ENCODE results near the gene SLC4A5.
"Not testable (repeated sequence)": the region's sequence is repeated elsewhere in the genome, so short reads cannot be mapped to it uniquely, and the experiment has no call there.

The SLC4A5 gene

DNA sequence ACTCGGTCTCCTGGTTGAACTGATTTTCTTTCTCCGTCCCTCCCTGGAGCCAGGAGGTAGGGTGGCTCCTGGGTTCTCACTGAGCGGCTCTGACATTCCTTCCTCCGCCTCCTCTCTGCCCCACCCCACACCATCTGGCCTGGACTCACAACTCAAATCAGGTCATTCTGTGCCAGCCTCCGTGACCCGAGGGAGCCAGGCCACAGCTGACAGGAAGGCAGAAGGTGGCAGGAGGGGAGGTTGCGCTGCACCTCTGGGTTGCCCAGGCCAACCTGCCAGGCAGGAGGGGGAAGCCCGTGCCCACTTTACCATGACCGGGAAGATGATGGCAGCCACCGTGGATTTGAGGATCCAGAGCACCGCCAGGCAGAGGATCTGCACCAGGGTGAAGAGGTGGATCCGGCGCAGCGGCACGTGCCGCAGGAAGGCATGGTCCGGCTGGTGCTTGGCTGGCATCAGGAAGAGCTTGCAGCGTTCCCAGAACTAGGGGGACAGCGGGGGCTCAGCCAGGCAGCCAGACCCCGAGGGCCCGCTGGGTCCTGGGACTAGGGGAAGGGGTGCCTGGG is 116.5 kb downstream of the SLC4A5 start:
- DNase-seq: no peak

- DNase-seq: no peak
Observed at GRCh38 chr2:74225698-74226459, 117.3 kb downstream of the SLC4A5 start.

- peak; percentile 18 for DNase-seq
Observed at GRCh38 chr2:74223941-74224770, 119.1 kb downstream of the SLC4A5 start.

DNA sequence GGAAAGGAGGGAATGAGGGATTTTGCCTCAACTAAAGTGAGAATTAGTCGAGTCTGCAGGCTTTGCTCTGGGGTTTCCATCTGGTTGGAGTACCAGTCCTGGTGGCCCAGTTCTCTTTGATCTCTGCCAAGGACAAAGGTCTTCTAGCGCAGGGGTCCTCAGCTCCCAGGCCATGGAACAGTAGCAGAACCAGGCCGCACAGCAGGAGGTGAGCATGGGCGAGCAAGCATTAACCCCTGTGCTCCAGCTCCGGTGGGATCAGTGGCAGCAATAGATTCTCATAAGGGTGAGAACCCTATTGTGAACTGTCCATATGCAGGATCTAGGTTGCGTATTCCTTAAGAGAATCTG is 120.9 kb downstream of the SLC4A5 start:
- DNase-seq: no peak

GRCh38 chr2:74221604-74222299 is 121.5 kb downstream of the SLC4A5 start:
- no peak for DNase-seq

DNA sequence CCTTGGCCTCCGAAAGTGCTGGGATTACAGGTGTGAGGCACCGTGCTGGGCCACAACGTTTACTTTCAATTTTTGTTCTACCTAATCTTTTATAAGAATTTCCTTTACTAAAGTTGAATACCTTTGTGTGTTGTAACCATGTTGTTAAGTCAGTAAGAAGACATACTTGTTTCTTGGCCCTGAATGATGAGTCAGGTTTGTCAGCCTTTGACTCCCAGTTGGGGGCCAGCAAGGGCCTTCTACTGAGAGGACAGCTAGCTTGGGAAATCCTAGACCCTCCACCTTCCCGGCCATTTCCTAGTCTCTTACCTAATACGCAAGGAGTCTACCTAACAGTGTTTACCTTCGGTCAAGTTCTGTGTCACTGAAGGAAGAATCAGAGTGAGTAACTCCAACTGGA is 122.1 kb downstream of the SLC4A5 start:
- DNase-seq: no peak

DNA sequence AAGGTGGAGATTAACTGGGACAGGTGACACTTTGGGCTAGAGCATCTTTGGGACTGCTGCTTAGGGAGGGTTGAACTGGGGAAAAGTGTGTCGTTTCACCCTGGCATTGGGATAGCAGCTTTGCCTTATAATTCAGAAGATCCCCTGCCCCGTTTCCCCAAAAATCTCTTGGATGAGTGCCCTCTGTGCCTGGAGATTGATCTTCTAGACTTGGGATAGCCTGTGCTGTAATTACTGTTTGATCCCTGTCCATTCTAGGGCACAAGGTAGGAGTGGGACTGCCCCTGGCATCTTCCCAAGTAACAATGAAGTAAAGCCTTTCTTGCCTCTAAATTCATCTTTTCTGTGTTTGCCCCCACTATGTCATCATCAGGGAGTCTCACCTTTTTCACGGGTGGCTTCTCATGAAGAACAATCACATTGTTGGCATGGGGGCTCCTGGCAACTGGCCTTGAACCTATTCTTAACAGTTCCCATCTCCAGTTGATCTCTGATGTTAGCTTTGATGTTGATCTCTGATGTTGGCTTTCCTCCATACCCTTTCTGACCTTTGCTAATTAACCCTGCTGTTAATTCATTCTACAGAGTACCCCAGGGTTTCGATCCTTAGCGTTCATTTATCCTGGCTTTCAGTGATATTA is 123.2 kb downstream of the SLC4A5 start:
- no peak for DNase-seq

- no peak for DNase-seq
Observed at GRCh38 chr2:74216642-74217041, 126.6 kb downstream of the SLC4A5 start.

- not testable (repeated sequence) for DNase-seq
Observed at GRCh38 chr2:74215771-74216170, 127.4 kb downstream of the SLC4A5 start.

DNA sequence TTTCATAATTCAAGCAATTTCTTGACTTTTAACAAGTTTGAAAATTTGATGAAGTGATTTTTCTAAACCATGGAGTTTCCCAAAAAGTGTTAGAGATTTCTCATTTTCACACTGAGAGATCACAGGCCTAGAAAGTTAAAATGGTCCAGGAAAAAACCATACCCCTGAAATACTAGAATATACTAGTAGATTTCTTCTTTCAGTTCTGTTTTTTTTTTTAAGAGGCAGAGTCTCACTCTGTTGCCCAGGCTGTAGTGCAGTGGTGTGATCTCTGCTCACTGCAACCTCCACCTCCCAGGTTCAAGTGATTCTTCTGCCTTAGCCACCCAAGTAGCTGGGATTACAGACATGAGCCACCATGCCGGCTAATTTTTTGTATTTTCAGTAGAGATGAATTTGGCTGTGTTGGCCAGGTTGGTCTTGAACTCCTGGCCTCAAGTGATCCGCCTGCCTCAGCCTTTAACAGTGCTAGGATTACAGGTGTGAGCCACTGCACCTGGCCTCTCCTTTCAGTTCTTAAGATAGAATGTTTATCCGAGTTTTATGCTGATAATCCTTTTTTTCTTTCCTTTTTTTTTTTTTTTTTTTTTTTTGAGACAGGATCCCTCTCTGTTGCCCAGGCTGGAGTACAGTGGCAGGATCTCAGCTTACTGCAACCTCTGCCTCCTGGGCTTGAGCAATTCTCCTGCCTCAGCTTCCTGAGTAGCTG is 130.4 kb downstream of the SLC4A5 start:
- no peak for DNase-seq

GRCh38 chr2:74206180-74206688 is 137.0 kb downstream of the SLC4A5 start:
- peak; percentile 85 for DNase-seq

DNA sequence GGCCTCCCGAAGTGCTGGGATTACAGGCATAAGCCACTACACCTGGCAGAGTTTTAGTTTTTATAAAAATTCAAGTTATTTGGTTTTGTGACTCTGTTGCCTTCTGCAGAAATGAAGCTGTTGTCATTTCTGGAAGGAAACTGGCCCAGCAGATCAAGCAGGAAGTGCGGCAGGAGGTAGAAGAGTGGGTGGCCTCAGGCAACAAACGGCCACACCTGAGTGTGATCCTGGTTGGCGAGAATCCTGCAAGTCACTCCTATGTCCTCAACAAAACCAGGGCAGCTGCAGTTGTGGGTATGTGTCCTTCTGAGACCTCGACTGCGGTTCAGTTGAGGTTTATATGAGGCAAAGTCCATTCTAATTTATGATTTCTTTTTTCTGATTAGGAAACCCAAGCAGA is 137.6 kb downstream of the SLC4A5 start:
- no peak for DNase-seq

DNA sequence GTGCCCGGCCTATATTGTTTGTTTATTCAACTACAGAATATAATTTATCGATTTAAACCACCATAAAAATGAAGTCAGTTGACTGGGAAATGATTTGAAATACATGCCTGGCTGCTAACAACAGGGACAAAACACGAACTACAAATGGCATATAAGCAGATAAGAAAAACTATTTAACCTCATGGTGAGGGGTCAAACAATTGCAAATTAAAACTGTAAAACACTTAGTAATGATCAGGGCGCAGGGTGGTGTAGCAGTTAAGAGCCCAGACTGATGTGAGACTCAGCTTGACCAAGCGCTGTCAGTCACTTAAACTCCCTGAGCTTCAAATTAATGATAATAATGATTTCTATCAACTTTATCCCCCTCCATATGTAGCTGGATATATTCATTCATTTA is 138.1 kb downstream of the SLC4A5 start:
- no peak for DNase-seq

DNA sequence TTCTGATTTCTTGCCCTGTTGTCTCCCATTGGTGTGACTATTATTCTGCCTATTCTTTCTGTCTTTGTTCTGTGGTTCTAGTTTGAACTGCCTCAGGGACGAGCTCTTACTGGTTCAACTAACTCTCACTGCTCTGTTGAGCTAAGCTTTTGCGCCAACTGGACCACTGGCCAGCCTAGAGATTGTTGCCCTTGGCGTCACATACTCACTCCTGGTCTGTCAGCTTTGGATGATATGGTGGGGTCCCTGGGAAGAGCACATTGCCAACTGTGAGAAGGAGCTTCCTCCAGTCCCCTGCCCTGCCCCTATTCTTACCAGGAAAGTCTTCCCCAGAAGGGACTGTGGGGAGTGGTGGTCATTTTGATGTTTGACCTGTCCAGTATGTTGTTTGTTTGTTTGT is 138.8 kb downstream of the SLC4A5 start:
- no peak for DNase-seq

GRCh38 chr2:74201596-74201995 is 141.6 kb downstream of the SLC4A5 start:
- peak; percentile 61 for DNase-seq

DNA sequence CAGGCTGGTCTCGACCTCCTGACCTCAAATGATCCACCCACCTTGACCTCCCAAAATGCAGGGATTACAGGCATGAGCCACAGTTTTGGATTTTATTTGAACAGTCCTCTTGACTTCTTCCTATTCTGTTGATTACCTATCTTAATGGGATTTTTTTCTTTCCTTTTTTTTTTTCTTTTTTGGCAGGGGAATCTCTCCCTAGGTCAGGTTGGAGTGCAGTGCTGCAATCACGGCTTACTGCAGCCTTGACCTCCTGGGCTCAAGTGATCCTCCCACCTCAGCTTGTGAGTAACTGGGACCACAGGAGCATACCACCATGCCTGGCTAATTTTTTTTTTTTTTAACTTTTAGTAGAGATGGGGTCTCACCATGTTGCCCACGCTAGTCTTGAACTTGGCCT is 142.0 kb downstream of the SLC4A5 start:
- DNase-seq: no peak

DNA sequence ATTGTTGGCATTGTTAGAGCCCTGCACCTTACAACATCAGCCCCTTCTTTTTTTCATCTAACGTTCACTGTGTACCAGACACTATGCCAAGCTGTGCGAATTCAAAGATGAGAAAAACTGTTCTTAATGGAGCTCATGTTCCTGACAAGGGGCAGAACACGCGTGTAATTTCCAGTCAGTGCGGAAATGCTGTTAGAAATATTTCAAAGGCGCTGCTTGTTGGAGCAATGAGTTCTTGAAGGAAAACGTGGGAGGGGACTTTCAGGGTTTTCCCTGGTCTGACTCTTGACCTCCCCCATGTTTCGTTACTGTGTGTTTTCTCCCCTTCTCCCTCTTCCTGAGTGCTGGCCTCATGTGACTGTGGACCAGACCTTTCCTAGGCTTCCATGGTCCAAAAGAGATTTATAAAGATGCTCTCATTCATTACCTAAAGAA is 143.3 kb downstream of the SLC4A5 start:
- DNase-seq: peak; percentile 88

DNA sequence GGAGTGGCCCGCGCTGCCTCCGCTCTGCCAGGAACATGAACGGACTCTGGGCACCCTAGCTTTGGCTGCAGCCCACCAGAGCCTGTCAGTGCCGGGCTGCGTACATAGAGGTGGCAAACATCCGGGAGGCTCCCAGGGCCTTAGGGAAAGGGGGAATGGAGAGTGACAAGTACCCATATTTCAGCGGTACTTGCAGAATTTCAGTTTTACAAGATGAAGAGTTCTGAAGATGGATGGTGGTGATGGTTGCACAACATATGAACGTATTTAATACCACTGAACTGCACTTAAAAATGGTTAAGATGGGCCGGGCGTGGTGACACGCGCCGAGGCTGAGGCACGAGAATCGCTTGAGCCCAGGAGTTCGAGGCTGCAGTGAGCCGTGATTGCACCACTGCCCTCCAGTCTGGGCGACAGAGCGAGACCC is 143.9 kb downstream of the SLC4A5 start:
- DNase-seq: no peak

DNA sequence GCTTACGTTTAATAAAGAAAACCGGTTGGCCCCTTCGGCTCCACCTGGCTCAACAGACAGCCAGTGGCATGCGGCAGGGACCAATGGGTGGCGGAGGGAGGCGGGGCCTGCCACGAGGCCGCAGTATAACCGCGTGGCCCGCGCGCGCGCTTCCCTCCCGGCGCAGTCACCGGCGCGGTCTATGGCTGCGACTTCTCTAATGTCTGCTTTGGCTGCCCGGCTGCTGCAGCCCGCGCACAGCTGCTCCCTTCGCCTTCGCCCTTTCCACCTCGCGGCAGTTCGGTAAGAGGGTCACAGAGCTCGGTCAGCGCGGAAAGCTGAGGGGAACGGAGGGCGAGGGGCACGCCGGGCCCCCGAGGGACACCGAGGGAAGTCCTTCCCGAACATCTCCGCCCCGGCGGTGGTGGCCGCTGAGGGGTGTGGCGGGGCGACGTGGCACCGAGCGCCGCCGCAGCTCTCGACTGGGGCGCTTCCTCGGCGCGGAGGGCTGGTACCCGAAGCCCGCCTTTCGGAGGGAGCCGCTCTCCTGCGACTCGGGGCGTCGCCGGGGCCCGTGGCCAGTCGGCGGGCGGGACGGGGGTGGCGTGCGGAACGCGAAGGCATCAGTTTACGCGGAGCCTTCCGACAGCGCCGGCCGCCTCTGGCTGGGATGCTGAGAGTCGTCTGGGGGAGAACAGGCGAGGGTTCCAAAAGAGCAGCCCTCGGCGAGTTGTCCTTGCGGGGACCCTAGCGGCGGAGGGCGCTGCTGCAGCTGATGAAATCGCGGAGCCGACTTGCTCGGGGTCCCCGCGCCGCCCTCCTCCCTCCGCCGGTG is 144.5 kb downstream of the SLC4A5 start, which contains the start of gene MTHFD2:
Gene MTHFD2 (plus strand): TSS at position 155 of the 814 bp plus-strand sequence. CDS start 27 bp downstream, at position 182.
- peak; percentile 100 for DNase-seq

- no peak for DNase-seq
Observed at GRCh38 chr2:74198023-74198460, 145.2 kb downstream of the SLC4A5 start.

GRCh38 chr2:74197049-74197448 is 146.2 kb downstream of the SLC4A5 start:
- DNase-seq: no peak

Data from inflammatory macrophage treated with lipopolysaccharide for 4 hours (primary cell).